HG02623 (cell line): ENCODE data around the gene OR2H2.
A peak's percentile ranks its signal among the peaks of the same experiment; 100 is the strongest.

Source experiments
- ATAC-seq: cut with Tn5 transposase; IDR thresholded peaks from one replicate; pipeline ENCODE4 v1.9.1; 2021; ENCODE audit warnings: moderate library complexity; ENCODE audit not compliant: unreplicated experiment

Gene OR2H2

DNA sequence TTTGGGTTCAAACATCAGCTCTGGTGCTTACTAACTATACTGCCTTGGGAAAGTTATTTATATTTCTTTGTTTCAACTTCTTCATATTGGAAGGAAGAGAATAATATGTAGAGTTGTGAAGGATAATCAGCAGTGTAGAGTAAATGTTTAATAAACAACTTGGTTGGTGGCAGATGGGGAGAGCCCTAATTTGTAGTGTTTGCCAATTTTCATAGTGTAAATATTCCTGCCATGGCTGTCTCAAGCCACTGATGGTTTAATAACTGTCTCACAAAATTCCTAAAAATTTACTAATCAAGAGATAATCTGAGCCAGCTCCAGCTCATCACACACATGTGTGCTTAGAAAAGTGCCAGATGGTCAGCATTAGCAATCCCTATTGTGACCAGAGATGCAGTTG, at the start of gene OR2H2:
Gene OR2H2, plus strand, starts transcription at position 301 of the 400 bp plus-strand sequence. CDS start 2,824 bp downstream, outside the sequence.
- ATAC-seq, result no peak

DNA sequence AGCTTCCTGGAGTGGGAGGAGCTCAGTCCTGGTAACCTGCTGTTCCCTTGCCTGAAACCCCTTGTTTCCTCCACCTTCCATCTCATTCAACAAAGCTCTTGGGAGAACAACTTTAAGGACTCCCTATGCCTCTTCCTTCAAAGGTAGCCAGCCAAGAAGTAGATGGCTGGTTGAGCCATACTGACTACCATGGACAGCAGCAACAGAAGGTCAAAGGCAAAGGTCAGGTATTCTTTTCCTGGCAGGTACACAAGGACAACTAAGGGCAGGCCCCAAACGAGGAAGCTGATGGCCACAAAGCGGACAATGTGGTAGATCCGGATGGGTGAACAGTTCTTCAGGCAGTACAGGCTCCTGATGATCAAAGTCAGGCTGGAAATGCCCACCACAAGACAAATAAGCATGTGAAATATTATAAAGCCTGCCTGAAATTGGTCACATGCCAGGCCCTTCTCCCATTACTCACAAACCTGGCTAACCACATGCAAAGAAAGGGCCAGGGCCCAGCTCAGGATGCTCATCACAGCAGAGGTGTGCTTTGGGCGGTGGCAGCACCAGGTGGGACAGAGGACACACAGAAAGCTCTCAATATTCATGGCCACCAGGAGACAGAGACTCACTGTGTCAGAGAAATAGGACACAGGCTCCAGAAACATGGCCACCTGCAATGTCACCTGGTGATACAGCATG, 47.1 kb upstream of the OR2H2 start:
- ATAC-seq, result no peak

DNA sequence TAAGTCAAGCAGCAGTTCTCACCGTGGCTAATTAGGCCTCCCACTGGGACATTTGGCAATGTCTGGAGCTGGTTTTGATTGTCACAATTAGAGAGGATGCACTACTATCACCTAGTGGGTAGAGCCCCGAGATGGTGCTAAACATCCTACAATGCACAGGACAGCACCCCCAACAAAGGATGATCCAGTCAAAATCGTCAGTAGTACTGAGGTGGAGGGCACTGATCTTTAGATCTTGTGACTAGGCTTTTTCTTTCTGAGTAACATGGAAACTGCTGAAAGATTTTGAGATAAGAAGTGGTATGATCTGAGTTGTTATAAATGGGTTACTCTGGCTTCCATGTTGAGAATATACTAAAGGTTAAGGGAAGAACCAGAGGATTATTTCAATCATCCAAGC, 37.3 kb upstream of the OR2H2 start:
- ATAC-seq, result no peak

DNA sequence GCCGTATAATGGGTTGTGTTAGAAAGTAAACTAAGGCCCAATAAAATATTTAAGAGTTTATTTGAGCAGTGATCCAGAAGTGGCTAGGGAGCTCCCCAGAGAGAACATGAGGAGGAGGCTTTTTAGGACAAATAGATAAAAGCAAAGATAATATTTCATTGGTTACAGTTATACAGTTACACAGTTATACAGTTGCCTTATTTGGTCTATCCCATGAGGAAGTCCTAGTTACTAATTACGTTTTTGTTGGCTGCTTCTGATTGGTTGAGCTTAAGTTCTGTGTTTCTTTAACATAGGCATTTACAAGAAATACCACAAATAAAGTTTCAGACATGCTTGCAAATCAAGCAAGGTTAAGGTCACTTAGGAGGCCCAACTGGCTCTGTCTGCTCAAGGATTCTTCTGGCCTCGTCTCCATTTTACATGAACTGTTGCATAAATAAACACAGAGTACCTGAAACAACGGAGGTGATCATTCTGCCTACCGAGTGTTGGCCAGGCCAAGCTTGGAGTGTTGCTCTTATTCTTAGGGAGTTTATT, 32.3 kb upstream of the OR2H2 start:
- ATAC-seq, result peak; percentile 79

DNA sequence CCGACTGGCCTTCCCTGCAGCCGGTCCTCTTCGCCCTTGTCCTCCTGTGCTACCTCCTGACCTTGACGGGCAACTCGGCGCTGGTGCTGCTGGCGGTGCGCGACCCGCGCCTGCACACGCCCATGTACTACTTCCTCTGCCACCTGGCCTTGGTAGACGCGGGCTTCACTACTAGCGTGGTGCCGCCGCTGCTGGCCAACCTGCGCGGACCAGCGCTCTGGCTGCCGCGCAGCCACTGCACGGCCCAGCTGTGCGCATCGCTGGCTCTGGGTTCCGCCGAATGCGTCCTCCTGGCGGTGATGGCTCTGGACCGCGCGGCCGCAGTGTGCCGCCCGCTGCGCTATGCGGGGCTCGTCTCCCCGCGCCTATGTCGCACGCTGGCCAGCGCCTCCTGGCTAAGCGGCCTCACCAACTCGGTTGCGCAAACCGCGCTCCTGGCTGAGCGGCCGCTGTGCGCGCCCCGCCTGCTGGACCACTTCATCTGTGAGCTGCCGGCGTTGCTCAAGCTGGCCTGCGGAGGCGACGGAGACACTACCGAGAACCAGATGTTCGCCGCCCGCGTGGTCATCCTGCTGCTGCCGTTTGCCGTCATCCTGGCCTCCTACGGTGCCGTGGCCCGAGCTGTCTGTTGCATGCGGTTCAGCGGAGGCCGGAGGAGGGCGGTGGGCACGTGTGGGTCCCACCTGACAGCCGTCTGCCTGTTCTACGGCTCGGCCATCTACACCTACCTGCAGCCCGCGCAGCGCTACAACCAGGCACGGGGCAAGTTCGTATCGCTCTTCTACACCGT, 31.5 kb upstream of the OR2H2 start:
- no peak for ATAC-seq

DNA sequence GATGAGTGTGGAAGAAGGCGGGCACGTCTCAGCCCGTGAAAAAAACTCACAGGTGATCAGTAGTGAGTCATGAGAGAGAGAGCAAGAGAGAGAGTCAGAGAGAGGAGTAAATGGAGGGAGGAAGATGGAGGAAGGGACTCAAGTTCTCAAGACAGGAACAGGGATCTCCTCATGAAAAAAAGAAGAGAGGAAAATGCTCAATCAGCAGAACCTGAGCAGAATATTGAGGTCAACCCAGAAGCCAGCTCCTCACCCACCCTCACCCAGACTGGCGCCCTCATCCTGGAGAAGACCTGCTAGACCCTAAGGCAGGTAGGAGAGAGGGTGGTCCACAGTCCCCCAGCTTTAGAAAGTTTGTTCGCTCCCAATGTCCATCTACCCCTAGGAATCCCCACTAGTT, 30.2 kb upstream of the OR2H2 start:
- no peak for ATAC-seq

DNA sequence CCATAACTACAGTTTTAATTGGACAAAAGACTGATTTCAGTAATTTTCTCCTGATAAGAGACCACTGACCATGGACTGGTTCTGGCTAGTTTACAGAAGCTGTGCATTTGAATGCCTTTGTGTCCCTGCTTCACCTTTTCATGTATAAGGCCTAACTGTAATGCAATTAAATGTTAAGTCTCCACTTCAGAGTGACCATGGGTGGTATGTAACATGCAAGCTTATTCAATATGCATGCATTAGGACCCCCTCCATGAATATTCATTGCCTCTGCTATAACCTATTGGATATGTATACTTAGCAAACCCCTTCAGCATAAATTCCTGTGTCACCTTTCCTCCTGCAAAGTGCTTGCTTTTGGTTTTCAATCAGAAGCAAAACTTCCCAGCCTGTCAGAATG, 27.6 kb upstream of the OR2H2 start:
- no peak for ATAC-seq

DNA sequence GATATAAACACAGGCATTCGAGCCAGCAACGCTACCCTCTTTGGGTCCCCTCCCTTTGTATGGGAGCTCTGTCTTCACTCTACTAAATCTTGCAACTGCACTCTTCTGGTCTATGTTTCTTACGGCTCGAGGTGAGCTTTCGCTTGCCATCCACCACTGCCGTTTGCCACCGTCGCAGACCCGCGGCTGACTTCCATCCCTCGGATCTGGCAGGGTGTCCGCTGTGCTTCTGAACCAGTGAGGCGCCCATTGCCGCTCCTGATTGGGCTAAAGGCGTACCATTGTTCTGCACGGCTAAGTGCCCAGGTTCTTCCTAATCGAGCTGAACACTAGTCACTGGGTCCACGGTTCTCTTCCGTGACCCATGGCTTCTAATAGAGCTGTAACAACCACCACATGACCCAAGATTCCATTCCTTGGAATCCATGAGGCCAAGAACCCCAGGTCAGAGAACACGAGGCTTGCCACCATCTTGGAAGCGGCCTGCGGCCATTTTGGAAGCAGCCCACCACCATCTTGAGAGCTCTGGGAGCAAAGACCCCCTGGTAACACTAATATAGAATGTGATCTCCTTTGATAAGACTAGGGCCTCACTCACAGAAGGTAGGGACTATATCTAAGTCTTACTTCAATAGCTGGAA, 26.4 kb upstream of the OR2H2 start:
- ATAC-seq, result no peak

DNA sequence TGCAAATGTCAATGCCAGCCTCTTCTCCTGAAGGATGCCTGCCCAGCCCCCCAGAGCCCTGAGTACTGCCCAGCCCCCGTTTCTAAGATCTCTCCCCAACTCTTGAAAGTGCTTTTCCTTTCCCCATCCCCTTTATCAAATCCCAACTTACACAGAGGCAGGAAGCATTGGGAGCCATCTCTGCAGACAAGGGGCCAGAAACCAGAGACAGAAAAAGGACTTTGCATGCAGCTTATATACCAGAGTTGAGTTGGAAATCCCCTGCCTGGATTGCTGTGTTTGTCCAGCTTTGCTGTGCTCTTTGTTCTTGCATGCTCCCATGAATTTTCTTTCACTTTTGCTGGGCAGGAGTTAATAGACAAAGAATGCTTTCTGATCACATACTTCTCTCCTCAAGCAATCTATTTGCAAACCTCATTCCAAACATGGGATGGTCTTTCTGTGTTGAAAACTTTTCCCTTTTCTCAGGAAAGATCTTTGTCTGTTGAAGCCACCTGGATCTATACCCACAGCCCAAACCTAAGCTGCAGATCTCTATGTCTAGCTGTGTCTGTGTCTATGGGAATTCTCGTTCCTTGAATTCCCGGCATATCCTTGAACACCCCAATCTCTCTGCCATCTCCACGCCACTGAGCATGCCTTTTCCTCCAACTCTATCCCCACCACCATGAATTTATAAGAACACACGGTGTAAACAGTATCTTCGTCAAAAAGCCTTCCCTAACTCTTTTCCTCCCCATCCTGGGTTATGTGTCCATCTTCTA, 25.2 kb upstream of the OR2H2 start, which contains the start of gene UBD:
Gene UBD, minus strand, starts transcription at position 209 of the 764 bp plus-strand sequence. Its CDS starts 31 bp downstream, at position 178.
- ATAC-seq, result no peak

DNA sequence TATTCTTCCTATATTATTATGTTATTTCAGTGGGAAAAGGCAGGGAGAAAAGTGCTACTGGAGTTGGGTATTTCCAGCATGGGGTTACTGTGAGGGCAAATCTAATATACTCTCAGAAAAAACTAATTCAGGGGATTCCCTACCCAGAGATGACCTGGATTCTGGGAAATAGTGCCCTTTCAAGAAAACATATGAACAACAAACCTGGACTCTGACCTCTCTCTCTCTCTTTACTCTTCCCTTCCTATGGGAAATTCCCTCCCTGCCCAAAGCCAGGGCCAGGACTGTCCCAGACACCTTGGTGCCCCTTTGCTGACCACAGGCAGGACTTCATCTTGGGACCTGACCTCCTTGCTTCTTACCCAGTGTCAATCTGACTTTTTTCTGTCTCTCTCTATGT, 23.8 kb upstream of the OR2H2 start:
- no peak for ATAC-seq

DNA sequence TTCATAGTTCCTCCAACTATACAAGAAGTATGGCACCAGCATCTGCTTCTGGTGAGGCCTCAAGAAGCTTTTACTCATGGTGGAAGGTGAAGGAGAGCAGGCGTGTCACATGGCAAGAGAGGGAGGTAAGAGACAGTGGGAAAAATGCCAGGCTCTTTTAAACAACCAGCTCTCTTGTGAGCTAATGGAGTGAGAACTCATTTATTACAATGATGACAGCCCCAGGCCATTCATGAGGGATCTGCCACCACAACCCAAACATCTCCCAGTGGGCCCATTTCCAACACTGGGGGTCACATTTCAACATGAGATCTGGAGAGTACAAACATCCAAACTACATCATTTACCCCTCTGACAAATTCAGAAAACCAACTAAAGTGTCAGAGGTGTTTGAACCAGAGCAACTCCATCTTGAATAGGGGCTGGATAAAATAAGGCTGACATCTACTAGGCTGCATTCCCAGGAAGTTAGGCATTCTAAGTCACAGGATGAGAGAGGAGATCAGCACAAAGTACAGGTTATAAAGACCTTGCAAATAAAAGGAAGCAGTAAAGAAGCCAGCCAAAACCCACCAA, 23.2 kb upstream of the OR2H2 start:
- no peak for ATAC-seq

DNA sequence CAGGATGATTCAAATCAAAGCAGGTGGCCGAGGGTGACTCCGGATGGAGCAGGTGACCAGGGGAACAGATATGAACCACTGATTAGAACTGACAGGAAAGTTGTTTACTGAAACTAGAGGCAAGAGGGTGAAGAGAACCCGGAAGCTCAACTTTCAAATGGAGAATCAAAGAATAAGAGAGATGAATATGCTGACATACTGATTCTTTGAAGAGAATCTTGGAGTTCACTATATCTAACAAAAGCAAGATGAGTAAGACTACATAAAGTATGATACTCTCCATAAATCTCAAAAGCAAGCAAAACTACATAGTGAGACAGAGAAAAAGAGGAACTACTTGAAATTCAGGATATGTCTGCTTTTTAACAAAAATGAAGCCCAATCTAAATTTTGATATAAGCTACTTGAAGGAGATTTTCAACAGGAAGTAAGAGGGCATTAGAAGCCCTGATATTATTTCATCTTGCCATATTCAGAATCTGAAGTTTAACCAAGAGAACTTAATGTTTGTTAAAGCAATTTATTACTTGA, 21.4 kb upstream of the OR2H2 start:
- ATAC-seq, result no peak

DNA sequence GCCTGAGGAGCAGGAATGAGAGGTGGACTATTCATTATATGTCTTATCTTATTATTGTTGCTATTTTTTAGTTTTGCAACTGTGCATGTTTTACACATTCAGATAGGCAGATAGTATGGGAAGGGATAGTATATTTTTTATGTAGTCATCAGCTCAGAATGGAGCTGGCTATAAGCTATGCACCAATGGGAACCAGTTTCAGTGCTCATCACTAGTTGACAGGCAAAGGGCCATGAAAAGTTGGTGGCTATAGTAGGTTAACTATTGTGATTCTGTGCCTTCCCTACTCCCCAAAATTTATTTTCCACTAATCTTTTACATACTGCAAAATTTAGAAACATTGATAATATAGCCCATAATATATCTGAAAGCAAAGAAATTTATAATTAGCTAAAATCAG, 20.0 kb upstream of the OR2H2 start:
- ATAC-seq, result no peak

DNA sequence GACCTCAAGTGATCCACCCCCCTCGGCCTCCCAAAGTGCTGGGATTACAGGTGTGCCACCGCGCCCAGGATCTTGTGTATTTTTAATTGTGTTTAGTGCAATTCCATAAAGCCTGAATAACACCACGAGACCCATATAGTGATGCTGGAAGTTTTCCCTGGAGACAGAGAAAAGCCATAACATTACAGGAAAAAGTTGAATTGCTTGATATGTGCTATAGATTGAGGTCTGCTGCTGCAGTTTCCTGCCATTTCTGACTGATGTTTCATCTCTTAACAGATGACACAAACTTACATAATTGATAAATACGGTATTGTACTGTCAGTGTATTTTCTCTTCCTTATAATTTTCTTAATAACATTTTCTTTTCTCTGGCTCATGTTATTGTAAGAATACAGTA, 18.1 kb upstream of the OR2H2 start:
- ATAC-seq, result no peak

DNA sequence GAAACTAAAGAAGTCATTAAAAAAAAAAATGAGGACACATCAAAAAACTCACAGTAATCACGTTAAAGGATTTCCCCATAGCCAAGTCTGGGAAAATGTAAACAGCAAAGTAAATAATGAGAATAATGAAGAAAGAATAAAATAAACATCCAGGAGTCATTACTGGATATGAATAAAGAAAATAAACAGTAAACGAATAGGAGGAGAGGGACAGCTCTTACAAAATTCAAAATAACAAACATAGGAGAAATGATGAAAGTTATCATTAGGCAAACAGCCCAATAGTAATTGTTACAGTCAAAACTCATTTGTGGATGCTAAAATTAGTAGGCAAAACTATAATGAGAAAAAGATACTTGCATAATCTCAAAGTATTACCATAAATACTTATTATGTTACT, 17.4 kb upstream of the OR2H2 start:
- no peak for ATAC-seq

DNA sequence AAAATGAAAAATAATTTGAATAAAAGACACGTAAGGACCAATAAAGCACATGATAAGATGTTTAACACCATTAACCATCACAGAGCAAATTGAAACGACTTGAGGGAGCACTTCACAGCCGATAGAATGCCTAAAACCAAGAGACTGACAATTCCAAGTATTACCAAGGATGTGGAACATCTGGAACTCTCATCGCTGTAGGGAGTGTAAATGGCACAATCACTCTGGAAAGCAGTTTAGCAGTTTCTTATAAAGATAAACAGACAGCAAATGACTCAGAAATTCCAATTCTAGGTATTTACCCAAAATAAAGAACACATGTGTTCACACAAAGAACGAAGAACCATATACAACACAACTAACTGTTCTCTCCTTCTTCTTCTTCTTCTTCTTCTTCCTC, 16.9 kb upstream of the OR2H2 start:
- no peak for ATAC-seq

DNA sequence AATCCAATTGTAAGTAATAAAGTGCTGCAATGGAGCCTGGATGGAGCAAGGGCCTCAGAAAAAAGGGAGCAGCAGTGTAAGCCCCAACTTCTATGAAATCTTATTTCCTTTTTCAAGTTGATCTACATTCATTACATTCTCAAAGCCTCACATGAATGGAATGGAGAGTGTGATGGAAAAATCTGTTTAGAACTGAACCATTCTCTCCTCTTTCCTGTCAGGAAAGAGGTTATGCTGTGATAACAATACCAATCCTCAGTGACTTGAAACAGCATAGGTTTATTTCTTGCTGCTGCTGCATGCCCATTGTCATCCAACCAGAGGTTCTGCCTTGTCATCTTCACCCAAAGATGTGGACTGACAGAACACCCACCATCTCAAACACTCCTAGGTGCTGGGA, 8.9 kb upstream of the OR2H2 start:
- no peak for ATAC-seq

DNA sequence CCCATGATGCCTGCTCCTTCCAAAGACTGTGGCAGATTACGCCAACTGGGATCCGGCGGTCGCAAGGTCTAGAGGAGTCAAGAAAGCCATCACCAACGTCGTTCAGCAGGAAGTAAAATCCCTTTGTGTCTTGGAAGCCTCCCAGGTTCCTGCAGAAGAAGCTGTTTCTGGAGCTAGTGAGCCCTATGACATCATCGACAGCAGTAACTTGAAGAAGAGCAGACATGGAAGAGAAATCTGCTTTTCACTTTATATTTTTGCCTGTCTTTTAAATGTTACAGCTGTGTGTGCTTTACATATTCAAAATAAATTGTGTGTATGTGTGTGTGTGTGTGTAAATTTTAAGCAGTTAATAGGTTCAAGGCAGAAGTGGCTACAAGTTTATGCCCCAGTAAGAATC, 7.4 kb upstream of the OR2H2 start:
- ATAC-seq, result no peak

DNA sequence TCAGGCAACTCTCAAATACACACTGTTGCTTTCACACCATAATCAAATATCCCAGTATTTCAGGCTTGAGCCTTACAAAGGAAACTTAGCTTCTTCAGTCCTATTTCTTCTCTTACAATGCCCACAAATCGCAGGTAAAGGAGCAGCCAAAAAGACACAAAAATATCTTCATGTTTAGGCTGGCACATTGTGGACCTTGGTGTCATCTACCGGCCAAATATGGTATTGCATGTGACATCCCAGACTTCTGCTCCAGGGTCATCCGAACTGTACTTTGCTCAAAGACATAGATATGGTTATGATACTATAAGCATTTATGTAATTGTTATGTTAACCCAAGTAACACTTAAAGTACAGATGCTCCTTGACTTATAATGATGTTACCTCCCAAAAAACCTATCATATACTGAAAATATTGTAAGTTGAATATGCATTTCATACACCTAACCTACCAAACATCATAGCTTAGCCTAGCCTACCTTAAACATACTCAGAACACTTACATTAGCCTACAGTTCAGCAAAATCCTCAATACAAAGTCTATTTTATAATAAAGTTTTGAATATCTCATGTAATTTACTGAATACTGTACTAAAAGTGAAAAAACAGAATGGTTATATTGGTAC, 4.6 kb downstream of the OR2H2 start:
- no peak for ATAC-seq
